Glutamatergic neuron (in vitro differentiated cells): ENCODE measurements around the gene ZNF786. TPM values are rescaled to one million over a fixed set of nuclear protein-coding genes. Genes with fewer than 3 reads are reported as not detected.
A peak's percentile ranks its signal among the peaks of the same experiment; 100 is the strongest.

ENCODE experiments used
- DNase-seq: peaks from one replicate; pipeline ENCODE4 v3.0.0; 2022
- H3K27ac Mint-ChIP-seq: one replicate; pipeline ENCODE4 v1.8.0; 2020; ENCODE audit warnings: mild to moderate bottlenecking, mixed read lengths, inconsistent platforms; ENCODE audit not compliant: unreplicated experiment
- H3K27me3 Mint-ChIP-seq: one replicate; pipeline ENCODE4 v1.8.0; 2020; ENCODE audit warnings: mild to moderate bottlenecking, moderate library complexity, mixed read lengths, inconsistent platforms; ENCODE audit not compliant: unreplicated experiment
- H3K36me3 Mint-ChIP-seq: one replicate; pipeline ENCODE4 v1.8.0; 2020; ENCODE audit warnings: mild to moderate bottlenecking, mixed read lengths, inconsistent platforms; ENCODE audit not compliant: unreplicated experiment
- H3K4me1 Mint-ChIP-seq: one replicate; pipeline ENCODE4 v1.8.0; 2020; ENCODE audit warnings: mild to moderate bottlenecking, low read depth, mixed read lengths, inconsistent platforms; ENCODE audit not compliant: unreplicated experiment
- H3K4me3 Mint-ChIP-seq: one replicate; pipeline ENCODE4 v1.8.0; 2020; ENCODE audit warnings: mild to moderate bottlenecking, mixed read lengths, inconsistent platforms; ENCODE audit not compliant: unreplicated experiment
- H3K9me3 Mint-ChIP-seq: one replicate; pipeline ENCODE4 v1.8.0; 2020; ENCODE audit warnings: mild to moderate bottlenecking, moderate library complexity, mixed read lengths, inconsistent platforms; ENCODE audit not compliant: unreplicated experiment
- CTCF ChIP-seq: fragments of 200-600 bp; sonication (generic); IDR thresholded peaks from one replicate; pipeline ENCODE4 v1.5.0; 2021; ENCODE audit not compliant: partially characterized antibody, unreplicated experiment
- total RNA-seq: library from RNA; stranded (reverse); fragmentation: NEBNext Ultra II Directional; extraction: Animal tissue kit (Norgen Biotek cat#: 25700); gene quantifications from one replicate; pipeline ENCODE4 v1.2.1, GENCODE V29; 2021; ENCODE audit not compliant: unreplicated experiment

Gene ZNF786
- total RNA-seq, 1 donor from 2014 or later = 17.2 TPM

GRCh38 chr7:149126662-149127266 is 36.2 kb upstream of the ZNF786 start:
- Mint-ChIP-seq H3K27me3 (peaks cover 14% of the 10 kb centered on the region), H3K4me3 (peak overlapping the region; percentile 98), H3K9me3 (peaks cover 21% of the 10 kb centered on the region), H3K36me3 (peaks cover 7% of the 10 kb centered on the region), H3K27ac (peak overlapping the region; percentile 98), H3K4me1 (peaks cover 12% of the 10 kb centered on the region)
- no peak for TF ChIP-seq CTCF
- peak; percentile 58 for DNase-seq

GRCh38 chr7:149125863-149126661 is 35.5 kb upstream of the ZNF786 start, which contains the start of gene ZNF425:
Gene ZNF425 (minus strand): TSS chr7:149126324. CDS start chr7:149126213, 111 bp downstream.
- Mint-ChIP-seq H3K36me3 (peaks cover 7% of the 10 kb centered on the region), H3K27me3 (peaks cover 14% of the 10 kb centered on the region), H3K4me1 (peaks cover 12% of the 10 kb centered on the region), H3K9me3 (peaks cover 21% of the 10 kb centered on the region), H3K27ac (peak within 1 kb of the TSS; percentile 98), H3K4me3 (peak within 1 kb of the TSS; percentile 100)
- peak; percentile 98 for TF ChIP-seq CTCF
- DNase-seq = peak; percentile 95

- DNase-seq = no peak
- no peak for TF ChIP-seq CTCF
- H3K27ac Mint-ChIP-seq = peak overlapping the region; percentile 90
- peaks cover 16% of the 10 kb centered on the region for H3K9me3 Mint-ChIP-seq
- peak overlapping the region; percentile 100 for H3K4me3 Mint-ChIP-seq
- peaks cover 14% of the 10 kb centered on the region for H3K27me3 Mint-ChIP-seq
- H3K36me3 Mint-ChIP-seq = no peaks in the 10 kb centered on the region
- peaks cover 12% of the 10 kb centered on the region for H3K4me1 Mint-ChIP-seq
Observed at GRCh38 chr7:149125189-149125862, 34.8 kb upstream of the ZNF786 start.

GRCh38 chr7:149109969-149110368 is 19.5 kb upstream of the ZNF786 start:
- no peaks in the 10 kb centered on the region for H3K9me3 Mint-ChIP-seq
- H3K27me3 Mint-ChIP-seq = no peaks in the 10 kb centered on the region
- H3K4me1 Mint-ChIP-seq = no peaks in the 10 kb centered on the region
- TF ChIP-seq CTCF = no peak
- H3K36me3 Mint-ChIP-seq = no peaks in the 10 kb centered on the region
- H3K27ac Mint-ChIP-seq = no peak overlapping the region
- no peak for DNase-seq
- no peak overlapping the region for H3K4me3 Mint-ChIP-seq

GRCh38 chr7:149104749-149105148 is 14.2 kb upstream of the ZNF786 start:
- DNase-seq = no peak
- Mint-ChIP-seq H3K36me3 (no peaks in the 10 kb centered on the region), H3K4me1 (no peaks in the 10 kb centered on the region), H3K4me3 (no peak overlapping the region), H3K27ac (no peak overlapping the region), H3K9me3 (no peaks in the 10 kb centered on the region), H3K27me3 (no peaks in the 10 kb centered on the region)
- no peak for TF ChIP-seq CTCF
